Stimulated activated naive CD4-positive, alpha-beta T cell (primary cell): ENCODE measurements around the gene TAF5.
A peak's percentile ranks its signal among the peaks of the same experiment; 100 is the strongest.
"Not testable (repeated sequence)": the region's sequence is repeated elsewhere in the genome, so short reads cannot be mapped to it uniquely, and the experiment has no call there.

ENCODE experiments used
- DNase-seq, 6 experiments: peaks; one replicate each; lab custom pipeline; 2025; lab: John Stamatoyannopoulos, UW

TAF5 gene

GRCh38 chr10:103367782-103368518 is at the start of gene TAF5:
TSS of gene TAF5 (plus strand) at chr10:103367976. CDS start at chr10:103367990, 14 bp downstream.
- peak; percentile 75 to 92 (median 88) for DNase-seq

DNA sequence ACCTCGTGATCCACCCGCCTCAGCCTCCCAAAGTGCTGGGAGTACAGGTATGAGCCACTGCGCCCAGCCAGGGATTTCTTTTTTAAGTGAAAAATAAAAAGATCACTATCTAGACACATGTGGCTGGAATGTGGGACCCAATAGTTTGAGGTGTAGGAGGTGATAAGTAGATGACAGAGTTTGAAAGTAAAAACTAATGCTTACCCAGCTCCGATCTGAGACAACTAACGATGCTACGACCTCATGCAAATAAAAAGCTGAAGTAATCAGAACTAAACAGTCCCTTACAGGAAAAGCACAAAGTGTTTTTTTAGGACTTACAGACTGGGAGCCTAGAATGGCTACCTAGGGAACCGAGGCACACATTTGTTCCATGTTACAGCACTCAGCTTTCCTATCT is 39.9 kb upstream of the TAF5 start:
- DNase-seq, result no peak

GRCh38 chr10:103333934-103334520 is 33.7 kb upstream of the TAF5 start:
- peak in 2 of 6 experiments; percentile 15 to 21 for DNase-seq

DNA sequence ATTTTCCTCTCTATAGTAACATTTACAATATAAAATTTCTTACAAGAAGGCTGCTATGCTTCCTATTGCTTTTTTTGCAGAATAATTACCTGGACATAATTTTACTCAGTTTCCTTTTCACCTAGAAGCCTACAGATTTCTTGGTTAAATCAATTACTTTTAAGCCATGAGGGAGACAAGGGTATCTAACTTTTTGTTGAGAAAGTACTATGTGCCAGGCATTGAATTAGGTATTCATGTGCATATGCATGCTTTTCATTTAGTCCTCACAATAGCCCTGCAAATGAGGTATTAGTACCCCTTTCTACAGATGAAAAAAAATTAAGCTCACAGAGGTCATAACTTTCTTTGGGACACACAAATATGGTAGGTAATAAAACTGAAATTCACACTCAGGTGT is 33.2 kb upstream of the TAF5 start:
- no peak for DNase-seq

GRCh38 chr10:103336370-103336769 is 31.4 kb upstream of the TAF5 start:
- no peak for DNase-seq

DNA sequence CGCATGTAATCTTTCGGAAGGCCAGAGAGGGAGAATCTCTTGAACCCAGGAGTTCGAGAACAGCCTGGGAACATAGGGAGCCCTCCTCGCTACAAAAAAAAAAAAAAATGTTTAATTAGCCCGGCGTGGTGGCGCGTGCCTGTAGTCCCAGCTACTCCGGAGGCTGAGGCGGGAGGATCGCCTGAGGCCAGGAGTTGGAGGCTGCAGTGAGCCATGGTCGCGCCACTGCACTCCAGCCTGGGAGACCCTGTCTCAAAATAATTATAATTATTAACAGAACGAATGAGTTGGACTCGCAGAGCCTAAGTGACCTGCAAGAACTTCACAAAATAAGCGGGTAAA is 17.6 kb upstream of the TAF5 start:
- DNase-seq, result no peak

DNA sequence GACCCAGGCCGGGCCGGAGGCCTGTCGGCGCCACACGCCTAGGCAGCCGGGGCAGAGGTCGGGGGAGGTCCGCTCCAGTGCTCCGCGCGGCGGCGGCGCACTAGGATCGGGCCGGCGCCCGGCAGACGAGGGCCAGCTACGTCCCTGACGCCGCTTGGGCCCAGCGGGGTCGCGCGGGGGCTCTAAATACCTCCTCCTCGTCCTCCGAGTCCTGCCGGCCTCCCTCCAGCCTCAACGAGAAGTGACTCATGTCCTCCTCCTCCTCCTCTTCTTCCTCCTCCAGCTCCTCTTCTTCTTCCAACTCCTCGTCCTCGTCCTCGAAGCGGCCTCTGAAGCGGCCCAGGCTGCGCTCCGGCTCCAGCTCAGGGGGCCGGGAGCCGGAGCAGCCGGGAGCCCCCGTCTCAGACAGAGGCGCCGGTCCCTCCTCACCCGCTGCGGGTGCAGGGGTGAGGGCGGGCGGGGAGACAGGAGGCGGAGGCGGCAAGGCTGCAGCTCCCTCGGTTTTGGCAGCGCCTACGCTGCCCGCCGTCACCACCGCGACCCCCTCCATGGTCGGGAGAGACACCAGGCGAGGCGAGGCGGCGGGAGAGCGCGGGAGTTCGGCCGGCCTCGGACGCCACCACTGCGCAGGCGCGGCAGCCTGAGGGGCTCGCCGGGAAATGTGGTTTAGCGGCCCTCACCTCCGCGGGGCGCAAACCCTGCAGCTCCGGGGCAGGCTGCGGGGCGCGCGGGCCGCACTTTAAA is 17.1 kb upstream of the TAF5 start, which contains the start of gene PCGF6:
Gene PCGF6, minus strand, starts transcription at position 624 of the 744 bp plus-strand sequence. Its CDS starts 74 bp downstream, at position 550.
- peak; percentile 38 to 85 (median 62) for DNase-seq

DNA sequence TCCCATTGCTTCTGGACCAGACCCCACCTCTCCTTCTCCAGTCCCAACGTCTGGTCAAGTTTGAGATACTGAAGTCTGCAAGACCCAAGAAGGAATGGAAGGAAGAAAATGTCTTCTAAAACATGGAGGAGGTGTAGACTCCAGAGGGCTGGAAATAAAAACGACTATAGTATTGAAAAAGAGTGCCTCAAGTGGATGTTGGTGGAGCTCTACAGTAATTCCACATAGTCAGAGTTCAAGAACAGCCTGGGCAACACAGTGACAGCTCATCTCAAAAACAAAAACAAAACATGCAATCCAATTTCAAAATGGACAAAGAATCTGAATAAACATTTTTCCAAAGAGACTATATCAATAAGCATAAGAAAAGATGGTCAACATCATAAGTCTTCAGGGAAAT is 14.5 kb upstream of the TAF5 start:
- no peak for DNase-seq

DNA sequence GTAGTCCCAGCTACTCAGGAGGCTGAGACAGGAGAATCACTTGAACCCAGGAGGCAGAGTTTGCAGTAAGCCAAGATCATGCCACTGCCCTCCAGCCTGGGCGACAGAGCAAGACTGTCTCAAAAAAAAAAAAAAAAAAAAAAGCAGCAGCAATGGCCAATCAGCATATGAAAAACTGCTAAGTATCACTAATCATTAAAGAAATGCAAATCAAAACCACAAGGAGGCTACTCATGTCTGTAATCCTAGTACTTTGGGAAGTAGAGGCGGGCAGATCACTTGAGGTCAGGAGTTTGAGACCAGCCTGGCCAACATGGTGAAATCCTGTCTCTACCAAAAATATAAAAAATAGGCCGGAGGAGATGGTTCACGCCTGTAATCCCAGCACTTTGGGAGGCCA is 13.2 kb upstream of the TAF5 start:
- not testable (repeated sequence) for DNase-seq

- no peak for DNase-seq
These were observed 11.7 kb upstream of the TAF5 start for GRCh38 chr10:103355906-103356599.

DNA sequence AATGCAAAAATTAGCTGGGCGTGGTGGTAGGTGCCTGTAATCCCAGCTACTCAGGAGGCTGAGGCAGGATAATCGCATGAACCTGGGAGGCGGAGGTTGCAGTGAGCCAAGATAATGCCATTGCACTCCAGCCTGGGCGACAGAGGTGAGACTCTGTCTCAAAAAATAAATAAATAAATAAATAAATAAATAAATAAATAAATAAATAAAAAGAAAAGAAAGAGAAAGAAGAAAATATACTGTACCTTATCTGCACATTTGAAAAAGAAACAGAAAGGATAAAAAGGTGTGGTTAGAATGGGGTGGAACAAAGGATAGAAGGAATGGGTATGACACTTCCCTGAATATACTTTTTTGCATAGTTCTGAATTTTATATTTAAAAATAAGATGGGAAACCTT is 8.3 kb upstream of the TAF5 start:
- DNase-seq, result not testable (repeated sequence)

DNA sequence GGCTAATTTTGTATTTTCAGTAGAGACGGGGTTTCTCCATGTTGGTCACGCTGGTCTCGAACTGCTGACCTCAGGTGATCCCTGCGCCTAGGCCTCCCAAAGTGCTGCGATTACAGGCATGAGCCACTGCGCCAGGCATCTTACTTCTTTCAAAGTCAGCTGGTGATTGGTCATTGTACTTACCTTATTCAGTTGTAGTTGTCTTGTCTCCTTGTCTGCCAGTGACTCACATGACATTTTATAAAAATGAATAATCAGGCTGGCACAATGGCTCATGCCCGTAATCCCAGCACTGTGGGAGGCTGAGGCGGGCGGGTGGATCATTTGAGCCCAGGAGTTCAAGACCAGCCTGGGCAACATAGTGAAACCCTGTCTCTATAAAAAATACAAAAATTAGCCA is 7.0 kb upstream of the TAF5 start:
- DNase-seq, result not testable (repeated sequence)

GRCh38 chr10:103367379-103367781 is 396 bp upstream of the TAF5 start:
- no peak for DNase-seq

GRCh38 chr10:103373544-103373943 is 5.8 kb downstream of the TAF5 start:
- peak in 1 of 6 experiments; percentile 6 for DNase-seq

DNA sequence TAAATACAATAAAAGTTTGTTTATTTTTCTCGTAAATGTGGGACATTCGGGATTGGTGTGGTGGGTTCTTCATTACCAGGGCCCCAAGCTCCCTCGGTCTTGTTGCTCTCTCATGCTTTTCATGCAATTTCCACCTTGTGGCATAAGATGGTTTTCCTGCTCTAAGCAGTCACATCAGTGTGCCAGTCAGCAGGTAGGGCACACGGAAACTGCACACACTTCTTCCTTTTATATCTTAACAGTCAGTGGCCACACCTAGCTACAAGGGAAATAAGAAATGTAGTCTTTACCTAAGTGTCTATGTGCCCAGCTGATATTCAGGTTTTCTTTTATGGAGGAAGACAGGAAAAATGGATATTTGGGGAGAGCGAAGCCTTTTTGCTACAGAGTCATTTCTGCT is 6.5 kb downstream of the TAF5 start:
- peak in 1 of 6 experiments; percentile 4 for DNase-seq

GRCh38 chr10:103382769-103383168 is 15.0 kb downstream of the TAF5 start:
- no peak for DNase-seq

DNA sequence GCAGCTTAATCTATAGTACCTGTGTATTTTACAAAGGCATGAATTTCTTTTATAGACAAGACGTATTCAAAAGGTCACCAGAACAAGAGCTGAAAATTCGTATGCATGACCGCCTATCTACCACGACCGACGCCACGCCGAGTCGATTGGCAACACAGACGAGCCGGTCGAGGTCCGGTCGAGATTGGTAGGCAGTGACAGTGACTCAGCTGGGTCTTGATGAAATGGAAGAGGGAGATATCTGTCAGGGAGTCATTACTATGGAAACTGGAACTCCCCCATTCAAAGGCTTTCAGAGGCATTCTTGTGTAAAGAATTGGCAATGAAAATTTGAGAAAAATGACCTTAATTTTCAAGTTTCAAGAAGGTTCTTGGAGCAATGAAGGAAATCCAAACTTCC is 26.4 kb downstream of the TAF5 start:
- no peak for DNase-seq

DNA sequence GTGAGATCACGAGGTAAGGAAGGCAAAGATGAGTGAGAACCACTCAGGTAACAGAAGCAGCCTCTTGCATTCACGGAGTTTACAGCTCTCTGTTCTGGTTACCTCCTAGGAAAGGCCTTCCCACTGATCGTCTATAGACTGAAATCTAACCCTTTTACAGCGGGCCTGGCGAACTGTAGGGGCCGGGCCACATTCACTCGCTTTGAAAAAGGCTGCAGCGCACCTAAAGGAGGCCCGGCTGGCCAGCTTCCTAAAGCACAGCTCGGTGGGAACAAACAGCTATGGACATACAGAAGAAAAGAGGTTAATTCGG is 27.9 kb downstream of the TAF5 start:
- DNase-seq, result no peak

DNA sequence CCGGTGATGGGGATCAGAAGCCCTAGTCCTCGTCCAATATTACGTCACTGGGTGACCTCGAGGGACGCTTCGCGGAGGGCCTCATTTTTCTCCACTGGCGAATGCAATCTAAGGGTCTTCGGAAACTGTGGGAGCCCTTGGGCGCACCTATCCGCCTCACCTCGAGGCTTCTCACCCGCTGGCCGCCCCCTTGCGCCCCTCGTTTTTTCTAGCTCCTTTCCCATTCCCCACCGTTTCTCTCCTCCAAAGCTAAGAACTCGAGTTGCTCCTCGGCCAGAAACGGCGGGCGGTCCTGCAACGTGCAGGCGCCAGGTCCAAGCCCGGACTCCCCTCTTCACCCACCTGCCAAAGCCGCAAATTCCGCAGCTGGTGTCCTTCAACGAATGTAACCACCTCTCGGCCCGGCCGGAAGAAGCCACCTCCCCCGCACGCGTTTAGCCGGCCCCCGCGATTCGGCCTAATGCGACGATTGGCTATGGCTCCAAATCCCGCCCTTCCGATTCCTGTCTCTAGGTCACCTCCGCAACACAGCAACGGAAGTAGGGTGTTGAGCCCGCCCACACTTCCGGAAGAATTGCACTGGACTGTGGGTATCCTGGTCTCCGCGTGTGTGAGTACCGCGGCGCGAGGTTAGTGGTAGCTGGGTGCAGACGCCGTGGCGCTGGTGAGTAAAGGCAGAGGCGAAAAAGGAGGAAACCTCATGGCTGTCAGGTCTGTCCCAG is 28.5 kb downstream of the TAF5 start, which contains the start of the genes ATP5MK and PDCD11:
Gene ATP5MK, minus strand, starts transcription at position 409 of the 722 bp plus-strand sequence. CDS start 4,018 bp downstream, outside the sequence.
Gene PDCD11, plus strand, starts transcription at position 560 of the 722 bp plus-strand sequence. CDS start 1,801 bp downstream, outside the sequence.
- peak; percentile 86 to 93 (median 88) for DNase-seq

DNA sequence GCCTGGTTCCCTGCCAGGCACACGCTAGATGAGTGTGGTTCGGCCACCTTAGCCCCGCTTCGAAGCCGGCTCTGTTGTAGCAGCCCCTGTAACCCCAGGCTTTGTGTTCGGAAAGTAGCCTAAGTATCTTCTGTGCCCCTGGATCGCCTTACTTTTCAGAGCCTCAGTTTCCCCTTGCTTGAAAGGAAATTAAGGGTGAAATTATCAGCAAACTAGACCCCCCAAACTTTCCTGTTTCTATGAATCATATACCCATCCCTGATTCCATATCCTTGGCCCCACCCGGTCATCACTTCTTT is 29.0 kb downstream of the TAF5 start:
- DNase-seq, result no peak

DNA sequence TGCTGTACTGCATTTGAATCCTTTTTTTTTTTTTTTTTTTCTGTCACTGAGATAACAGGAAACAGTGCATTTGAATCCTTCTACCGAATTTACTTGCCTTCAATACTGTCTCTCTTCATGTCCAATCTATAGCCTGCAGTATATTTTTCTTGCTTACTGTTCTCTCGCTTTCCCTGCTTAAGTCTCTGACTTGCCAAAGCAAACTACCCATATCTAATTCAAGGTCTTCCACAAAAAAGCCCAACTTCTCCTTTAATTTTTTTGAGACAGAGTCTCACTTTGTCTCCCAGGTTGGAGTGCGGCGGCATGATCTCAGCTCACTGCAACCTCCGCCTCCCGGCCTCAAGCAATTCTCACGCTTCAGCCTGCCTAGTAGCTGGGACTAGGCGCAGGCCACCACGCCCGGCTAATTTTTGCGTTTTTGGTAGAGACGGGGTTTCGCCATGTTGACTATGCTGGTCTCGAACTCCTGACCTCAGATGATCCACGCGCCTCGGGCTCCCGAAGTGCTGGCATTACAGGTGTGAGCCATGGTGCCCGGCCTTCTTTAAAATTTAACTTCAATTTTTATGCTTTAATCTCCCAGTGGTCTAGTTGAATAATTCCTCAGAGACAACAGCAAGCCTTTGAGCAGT is 29.5 kb downstream of the TAF5 start:
- DNase-seq, result no peak
